ENCODE measurements around the gene VIPR1.

GRCh38 chr3:42533161-42533897 lies 30.9 kb downstream of the VIPR1 start:
- TF ChIP-seq POLR2A (IDR thresholded peaks at IDR 0.05) (no peak), EP300 (IDR thresholded peaks at IDR 0.05) (no peak)
- TF ChIP-seq, protein P1, sequence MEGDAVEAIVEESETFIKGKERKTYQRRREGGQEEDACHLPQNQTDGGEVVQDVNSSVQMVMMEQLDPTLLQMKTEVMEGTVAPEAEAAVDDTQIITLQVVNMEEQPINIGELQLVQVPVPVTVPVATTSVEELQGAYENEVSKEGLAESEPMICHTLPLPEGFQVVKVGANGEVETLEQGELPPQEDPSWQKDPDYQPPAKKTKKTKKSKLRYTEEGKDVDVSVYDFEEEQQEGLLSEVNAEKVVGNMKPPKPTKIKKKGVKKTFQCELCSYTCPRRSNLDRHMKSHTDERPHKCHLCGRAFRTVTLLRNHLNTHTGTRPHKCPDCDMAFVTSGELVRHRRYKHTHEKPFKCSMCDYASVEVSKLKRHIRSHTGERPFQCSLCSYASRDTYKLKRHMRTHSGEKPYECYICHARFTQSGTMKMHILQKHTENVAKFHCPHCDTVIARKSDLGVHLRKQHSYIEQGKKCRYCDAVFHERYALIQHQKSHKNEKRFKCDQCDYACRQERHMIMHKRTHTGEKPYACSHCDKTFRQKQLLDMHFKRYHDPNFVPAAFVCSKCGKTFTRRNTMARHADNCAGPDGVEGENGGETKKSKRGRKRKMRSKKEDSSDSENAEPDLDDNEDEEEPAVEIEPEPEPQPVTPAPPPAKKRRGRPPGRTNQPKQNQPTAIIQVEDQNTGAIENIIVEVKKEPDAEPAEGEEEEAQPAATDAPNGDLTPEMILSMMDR (IDR thresholded peaks at IDR 0.05) = no peak
